ENCODE data around the gene TES. TPM values are rescaled to one million over a fixed set of nuclear protein-coding genes. Genes with fewer than 3 reads are reported as not detected.

The TES gene
- total and polyA plus RNA-seq, 2 of the 13 experiments (the other 11 are each of a cell fraction or from before 2014, with no cell fraction given) = 21.6 to 23.0 TPM

- TF ChIP-seq EHMT2 (IDR thresholded peaks at IDR 0.05; ENCODE audit: borderline replicate concordance, low read depth, low read length) = no peak
- no peak for TF ChIP-seq KAT8 (CRISPR knock-in tag; IDR thresholded peaks at IDR 0.05)
- peak; percentile 50 for TF ChIP-seq GABPA (IDR thresholded peaks at IDR 0.05; ENCODE audit: low read depth, low read length)
- no peak for TF ChIP-seq GABPA (CRISPR knock-in tag; IDR thresholded peaks at IDR 0.05; ENCODE audit: low read depth)
- TF ChIP-seq KDM3A (CRISPR knock-in tag; IDR thresholded peaks at IDR 0.05; ENCODE audit: low read depth) = no peak
- TF ChIP-seq JUN (CRISPR knock-in tag; IDR thresholded peaks at IDR 0.05) = no peak
- TF ChIP-seq KDM5B (CRISPR knock-in tag; IDR thresholded peaks at IDR 0.05; ENCODE audit: borderline replicate concordance) = no peak
- TF ChIP-seq ATAD3A (CRISPR knock-in tag; IDR thresholded peaks at IDR 0.05) = no peak
- TF ChIP-seq ZNF33B (CRISPR knock-in tag; IDR thresholded peaks at IDR 0.05) = no peak
- TF ChIP-seq ZNF124 (CRISPR knock-in tag; IDR thresholded peaks at IDR 0.05) = no peak
- no peak for TF ChIP-seq ZNF253 (CRISPR knock-in tag; IDR thresholded peaks at IDR 0.05; ENCODE audit: borderline replicate concordance)
- TF ChIP-seq, protein P1, sequence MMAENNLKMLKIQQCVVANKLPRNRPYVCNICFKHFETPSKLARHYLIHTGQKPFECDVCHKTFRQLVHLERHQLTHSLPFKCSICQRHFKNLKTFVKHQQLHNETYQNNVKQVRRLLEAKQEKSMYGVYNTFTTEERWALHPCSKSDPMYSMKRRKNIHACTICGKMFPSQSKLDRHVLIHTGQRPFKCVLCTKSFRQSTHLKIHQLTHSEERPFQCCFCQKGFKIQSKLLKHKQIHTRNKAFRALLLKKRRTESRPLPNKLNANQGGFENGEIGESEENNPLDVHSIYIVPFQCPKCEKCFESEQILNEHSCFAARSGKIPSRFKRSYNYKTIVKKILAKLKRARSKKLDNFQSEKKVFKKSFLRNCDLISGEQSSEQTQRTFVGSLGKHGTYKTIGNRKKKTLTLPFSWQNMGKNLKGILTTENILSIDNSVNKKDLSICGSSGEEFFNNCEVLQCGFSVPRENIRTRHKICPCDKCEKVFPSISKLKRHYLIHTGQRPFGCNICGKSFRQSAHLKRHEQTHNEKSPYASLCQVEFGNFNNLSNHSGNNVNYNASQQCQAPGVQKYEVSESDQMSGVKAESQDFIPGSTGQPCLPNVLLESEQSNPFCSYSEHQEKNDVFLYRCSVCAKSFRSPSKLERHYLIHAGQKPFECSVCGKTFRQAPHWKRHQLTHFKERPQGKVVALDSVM (CRISPR knock-in tag; IDR thresholded peaks at IDR 0.05) = no peak
- no peak for TF ChIP-seq TEAD3 (CRISPR knock-in tag; optimal IDR thresholded peaks at IDR 0.05; ENCODE audit: borderline replicate concordance)
- no peak for TF ChIP-seq BHLHE40 (IDR thresholded peaks at IDR 0.05; ENCODE audit: low read length)
- TF ChIP-seq, protein P2, sequence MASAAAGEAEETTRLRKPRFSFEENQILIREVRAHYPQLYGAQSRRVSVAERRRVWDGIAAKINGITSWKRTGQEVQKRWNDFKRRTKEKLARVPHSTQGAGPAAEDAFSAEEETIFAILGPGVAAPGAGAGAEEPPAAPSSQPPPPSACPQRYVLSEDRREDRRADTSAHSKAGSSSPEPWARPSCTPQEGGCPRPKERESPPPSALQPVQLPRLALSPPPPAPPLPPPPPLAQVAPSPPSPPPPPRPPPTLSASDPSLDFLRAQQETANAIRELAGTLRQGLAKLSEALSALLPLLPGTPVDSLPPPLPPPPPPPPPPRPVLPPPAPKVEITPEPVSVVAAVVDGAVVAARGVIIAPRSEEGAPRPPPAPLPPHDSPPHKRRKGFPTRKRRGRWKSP (CRISPR knock-in tag; IDR thresholded peaks at IDR 0.05) = no peak
- no peak for TF ChIP-seq ZNF10 (CRISPR knock-in tag; IDR thresholded peaks at IDR 0.05; ENCODE audit: borderline replicate concordance, low read depth)
- TF ChIP-seq HIC2 (CRISPR knock-in tag; IDR thresholded peaks at IDR 0.05; ENCODE audit: low read depth) = no peak
- no peak for TF ChIP-seq CEBPZ (IDR thresholded peaks at IDR 0.05; ENCODE audit: low read length)
- TF ChIP-seq UBTF (CRISPR knock-in tag; IDR thresholded peaks at IDR 0.05) = no peak
- TF ChIP-seq SALL2 (CRISPR knock-in tag; IDR thresholded peaks at IDR 0.05) = 0 out of 2 replicates have a peak, but pooled peaks have one; percentile 8
These were observed at the start of gene TES (continued) for GRCh38 chr7:116210345-116211005.

All from HepG2 (cell line).